SK-N-MC (cell line): ENCODE data around the gene CHRNA9.

Experiments
- EZH2 ChIP-seq: fragments of 200-600 bp; sonication (generic); IDR thresholded peaks from one replicate; pipeline ENCODE4 v1.6.1; 2017; ENCODE audit warnings: antibody characterized with exemption
- FOXP2 ChIP-seq: optimal IDR thresholded peaks from 2 replicates; pipeline ENCODE3; 2011; ENCODE audit warnings: mild to moderate bottlenecking, moderate library complexity; ENCODE audit not compliant: insufficient read depth; ENCODE audit errors: extremely low read length, control extremely low read depth
- POLR2AphosphoS5 ChIP-seq: IDR thresholded peaks from 2 replicates; pipeline ENCODE4 v1.6.1; 2012; ENCODE audit warnings: mild to moderate bottlenecking, low read depth, low read length, borderline replicate concordance

DNA sequence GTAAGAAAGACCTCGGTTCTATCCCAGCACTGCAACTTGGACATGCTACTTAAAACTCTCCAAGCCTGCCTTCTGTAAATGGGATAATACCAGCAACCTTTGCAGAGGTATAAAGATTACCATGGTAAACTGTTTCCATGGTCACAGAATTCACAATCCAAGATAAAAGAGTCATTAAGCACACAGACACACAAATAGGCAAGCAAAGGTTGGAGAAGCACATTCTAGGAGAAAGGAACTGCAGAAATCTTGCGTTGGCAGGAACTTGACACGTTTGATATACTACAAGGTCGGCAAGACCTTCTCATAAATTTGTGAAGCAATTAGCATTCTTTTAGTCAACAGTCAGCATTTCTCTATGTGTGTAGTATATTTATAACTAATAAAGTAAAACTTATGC is 12.3 kb upstream of the CHRNA9 start:
- TF ChIP-seq POLR2AphosphoS5 (no peak; the same call in 1 of the 2 replicates), EZH2 (no peak), FOXP2 (no peak)
